NCI-H1417 treated with DMSO at 0.1 percent for 48 hours (cell line): ENCODE data around the gene ALOX5AP.

ENCODE experiments used
- DNase-seq: peaks from one replicate; lab custom pipeline; 2025; lab: John Stamatoyannopoulos, UW

The ALOX5AP gene

GRCh38 chr13:30797847-30798535, 62.6 kb downstream of the ALOX5AP start:
- DNase-seq = no peak

GRCh38 chr13:30798776-30799355, 63.5 kb downstream of the ALOX5AP start:
- DNase-seq = no peak

- DNase-seq = no peak
Measured at GRCh38 chr13:30799356-30799824, 64.0 kb downstream of the ALOX5AP start.

- DNase-seq = no peak
Measured at GRCh38 chr13:30800107-30800506, 64.8 kb downstream of the ALOX5AP start.

GRCh38 chr13:30802501-30802900, 67.2 kb downstream of the ALOX5AP start:
- no peak for DNase-seq

GRCh38 chr13:30802953-30803478, 67.7 kb downstream of the ALOX5AP start:
- no peak for DNase-seq

GRCh38 chr13:30803749-30804148, 68.4 kb downstream of the ALOX5AP start:
- DNase-seq = no peak

GRCh38 chr13:30804474-30804873, 69.1 kb downstream of the ALOX5AP start:
- no peak for DNase-seq

- DNase-seq = no peak
Measured at GRCh38 chr13:30805132-30805537, 69.8 kb downstream of the ALOX5AP start.

GRCh38 chr13:30805603-30806011, 70.3 kb downstream of the ALOX5AP start:
- no peak for DNase-seq

GRCh38 chr13:30806784-30807183, 71.4 kb downstream of the ALOX5AP start:
- DNase-seq = no peak

GRCh38 chr13:30807392-30807791, 72.0 kb downstream of the ALOX5AP start:
- no peak for DNase-seq

- no peak for DNase-seq
Measured at GRCh38 chr13:30808600-30808999, 73.3 kb downstream of the ALOX5AP start.

GRCh38 chr13:30809787-30810186, 74.4 kb downstream of the ALOX5AP start:
- DNase-seq = no peak

- no peak for DNase-seq
Measured at GRCh38 chr13:30810261-30810701, 74.9 kb downstream of the ALOX5AP start.

GRCh38 chr13:30810801-30811200, 75.5 kb downstream of the ALOX5AP start:
- DNase-seq = no peak
